ENCODE measurements around the gene NKAIN2.

DNA sequence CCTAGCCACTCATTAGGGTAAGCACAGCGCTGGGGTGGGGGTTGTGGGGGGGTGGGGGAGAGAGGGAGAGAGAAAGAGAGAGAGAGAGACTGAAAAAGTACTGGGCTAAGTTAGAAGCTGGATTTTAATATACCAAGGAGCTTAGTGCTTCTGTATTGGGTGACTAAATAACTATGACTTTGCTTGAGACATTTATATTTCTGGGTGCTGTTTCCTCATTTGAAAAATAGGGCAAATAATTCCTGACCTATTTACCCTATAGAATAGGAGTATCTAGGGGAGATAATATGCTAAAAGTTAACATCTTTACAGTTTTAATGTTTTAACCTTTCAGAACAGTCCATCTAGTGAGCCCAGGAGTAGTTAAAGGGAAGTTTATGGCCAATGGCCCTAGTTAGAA lies 7.7 kb downstream of the NKAIN2 start:
- TF ChIP-seq, protein P1, sequence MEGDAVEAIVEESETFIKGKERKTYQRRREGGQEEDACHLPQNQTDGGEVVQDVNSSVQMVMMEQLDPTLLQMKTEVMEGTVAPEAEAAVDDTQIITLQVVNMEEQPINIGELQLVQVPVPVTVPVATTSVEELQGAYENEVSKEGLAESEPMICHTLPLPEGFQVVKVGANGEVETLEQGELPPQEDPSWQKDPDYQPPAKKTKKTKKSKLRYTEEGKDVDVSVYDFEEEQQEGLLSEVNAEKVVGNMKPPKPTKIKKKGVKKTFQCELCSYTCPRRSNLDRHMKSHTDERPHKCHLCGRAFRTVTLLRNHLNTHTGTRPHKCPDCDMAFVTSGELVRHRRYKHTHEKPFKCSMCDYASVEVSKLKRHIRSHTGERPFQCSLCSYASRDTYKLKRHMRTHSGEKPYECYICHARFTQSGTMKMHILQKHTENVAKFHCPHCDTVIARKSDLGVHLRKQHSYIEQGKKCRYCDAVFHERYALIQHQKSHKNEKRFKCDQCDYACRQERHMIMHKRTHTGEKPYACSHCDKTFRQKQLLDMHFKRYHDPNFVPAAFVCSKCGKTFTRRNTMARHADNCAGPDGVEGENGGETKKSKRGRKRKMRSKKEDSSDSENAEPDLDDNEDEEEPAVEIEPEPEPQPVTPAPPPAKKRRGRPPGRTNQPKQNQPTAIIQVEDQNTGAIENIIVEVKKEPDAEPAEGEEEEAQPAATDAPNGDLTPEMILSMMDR (IDR thresholded peaks at IDR 0.05; ENCODE audit: extremely low read depth in 1 of 2, insufficient read depth in 1 of 2, low read depth in 1 of 2, low read length in 2 of 2): no peak
- TF ChIP-seq EZH2 (IDR thresholded peaks at IDR 0.05; ENCODE audit: borderline replicate concordance, low read depth, low read length, severe bottlenecking) (no peak), POLR2AphosphoS5 (IDR thresholded peaks at IDR 0.05; ENCODE audit: insufficient read depth, low read depth, low read length) (no peak)
